ENCODE data around the gene CST6.

CST6 gene

DNA sequence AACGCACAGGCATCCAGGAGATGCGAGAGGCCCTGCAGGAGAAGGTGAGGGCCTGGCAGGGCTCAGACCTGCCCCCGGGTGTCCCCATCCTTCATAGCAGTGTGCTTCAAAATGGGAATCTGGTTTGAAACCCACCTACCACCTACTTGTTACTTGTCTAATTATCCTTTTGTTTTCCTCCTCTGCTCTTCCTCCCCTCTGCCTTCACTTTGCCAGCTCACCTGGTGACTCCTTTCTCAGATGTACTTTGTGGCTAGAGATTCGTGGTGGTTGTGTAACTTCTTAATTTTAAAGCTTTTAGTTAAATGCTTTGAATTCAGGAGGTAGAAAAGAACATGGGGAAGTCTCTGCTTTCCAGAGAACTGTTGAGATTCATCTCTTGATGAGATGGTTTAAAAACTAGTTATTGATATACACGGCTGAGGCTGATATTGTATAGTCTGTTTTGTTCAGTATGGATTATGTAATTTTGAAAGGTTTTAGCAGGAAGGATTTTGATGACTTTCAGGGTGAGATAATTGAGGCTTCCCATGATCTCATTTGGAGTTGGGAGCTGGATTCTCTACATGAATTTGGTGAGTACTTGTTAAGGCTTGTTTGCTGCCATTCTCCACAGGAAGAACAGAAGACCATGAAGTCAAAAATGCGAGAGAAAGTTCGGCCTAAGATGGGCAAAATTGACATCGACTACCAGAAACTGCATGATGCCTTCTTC, 48.3 kb downstream of the CST6 start:
- no peak overlapping the region for H3K27ac ChIP-seq
- TF ChIP-seq ZFX (IDR thresholded peaks at IDR 0.05): no peak
- TF ChIP-seq, protein P1, sequence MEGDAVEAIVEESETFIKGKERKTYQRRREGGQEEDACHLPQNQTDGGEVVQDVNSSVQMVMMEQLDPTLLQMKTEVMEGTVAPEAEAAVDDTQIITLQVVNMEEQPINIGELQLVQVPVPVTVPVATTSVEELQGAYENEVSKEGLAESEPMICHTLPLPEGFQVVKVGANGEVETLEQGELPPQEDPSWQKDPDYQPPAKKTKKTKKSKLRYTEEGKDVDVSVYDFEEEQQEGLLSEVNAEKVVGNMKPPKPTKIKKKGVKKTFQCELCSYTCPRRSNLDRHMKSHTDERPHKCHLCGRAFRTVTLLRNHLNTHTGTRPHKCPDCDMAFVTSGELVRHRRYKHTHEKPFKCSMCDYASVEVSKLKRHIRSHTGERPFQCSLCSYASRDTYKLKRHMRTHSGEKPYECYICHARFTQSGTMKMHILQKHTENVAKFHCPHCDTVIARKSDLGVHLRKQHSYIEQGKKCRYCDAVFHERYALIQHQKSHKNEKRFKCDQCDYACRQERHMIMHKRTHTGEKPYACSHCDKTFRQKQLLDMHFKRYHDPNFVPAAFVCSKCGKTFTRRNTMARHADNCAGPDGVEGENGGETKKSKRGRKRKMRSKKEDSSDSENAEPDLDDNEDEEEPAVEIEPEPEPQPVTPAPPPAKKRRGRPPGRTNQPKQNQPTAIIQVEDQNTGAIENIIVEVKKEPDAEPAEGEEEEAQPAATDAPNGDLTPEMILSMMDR (conservative IDR thresholded peaks at IDR 0.05): no peak

DNA sequence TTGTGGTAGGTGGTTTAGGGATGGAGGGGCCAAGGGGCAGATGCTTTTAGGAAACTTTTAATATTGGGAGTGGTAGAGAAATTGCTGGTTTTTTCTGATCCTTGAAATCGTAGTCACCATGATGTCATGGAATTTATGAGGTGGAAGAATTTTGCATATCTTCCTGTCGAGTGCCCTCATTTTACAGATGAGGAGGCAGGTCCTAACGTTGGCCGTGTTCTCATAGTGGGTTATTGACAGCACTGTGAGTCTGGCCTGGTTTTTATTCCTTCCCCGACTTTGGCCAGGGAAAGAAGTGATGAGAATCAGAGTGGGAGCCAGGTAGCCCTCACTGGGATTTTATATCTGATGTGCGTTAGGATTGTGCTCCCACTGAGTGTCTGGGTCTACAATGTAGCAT, 49.5 kb downstream of the CST6 start:
- TF ChIP-seq ZFX (IDR thresholded peaks at IDR 0.05): no peak
- TF ChIP-seq, protein P1 (conservative IDR thresholded peaks at IDR 0.05): no peak
- H3K27ac ChIP-seq: no peak overlapping the region; the same call in 1 of the 2 replicates

GRCh38 chr11:66062408-66062807, 50.6 kb downstream of the CST6 start:
- TF ChIP-seq ZFX (IDR thresholded peaks at IDR 0.05): no peak
- TF ChIP-seq, protein P1 (conservative IDR thresholded peaks at IDR 0.05): no peak
- no peak overlapping the region for H3K27ac ChIP-seq

Measured in C4-2B (cell line).